Measurements from ENCODE around the gene CDH13.

GRCh38 chr16:83615141-83615952, 988.6 kb downstream of the CDH13 start:
- TF ChIP-seq CTCF (IDR thresholded peaks at IDR 0.05; ENCODE audit: borderline replicate concordance, extremely low read depth, low read length, poor library complexity, severe bottlenecking) (no peak), EZH2 (IDR thresholded peaks at IDR 0.05; ENCODE audit: borderline replicate concordance, low read depth, low read length, severe bottlenecking) (no peak)
